ENCODE data around the gene PPP1R17. TPM values are rescaled to one million over a fixed set of nuclear protein-coding genes. Genes with fewer than 3 reads are reported as not detected.

Gene PPP1R17
- total and polyA plus RNA-seq, 2 of the 13 experiments (the other 11 are each of a cell fraction or from before 2014, with no cell fraction given), result not detected

DNA sequence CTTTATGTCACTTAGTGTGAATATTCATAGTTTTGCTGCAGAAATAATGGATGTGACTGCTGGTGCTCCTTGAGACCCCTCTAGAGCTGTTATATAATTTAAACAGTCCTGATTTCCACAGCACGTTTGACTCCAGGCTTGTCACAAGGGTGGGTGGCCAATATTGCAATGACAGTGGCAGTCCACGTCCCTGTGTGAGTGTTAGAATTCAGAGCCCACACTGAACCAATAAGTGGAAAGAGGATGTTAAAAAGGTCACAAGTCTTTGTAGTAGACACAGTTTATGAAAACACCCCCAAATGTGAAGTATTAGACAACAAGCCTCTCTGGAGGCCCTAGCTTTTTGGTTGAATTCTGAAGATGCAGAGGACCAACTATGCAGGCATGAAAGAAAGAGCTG lies 2.0 kb downstream of the PPP1R17 start:
- ChIA-PET POLR2A (no interaction called here), CTCF (ENCODE audit: low intra/inter-chr PET ratio, low total read pairs) (no interaction called here)
- WGBS (ENCODE audit: low lambda C conversion rate), result 0% methylated on average over 2 of the region's 2 CpGs
- Histone ChIP-seq H3K9me3 (ENCODE audit: low read length) (no peaks in the 10 kb centered on the region), H3K36me3 (replicated peaks in 1 of 2; ENCODE audit: control insufficient read depth in 1 of 2, insufficient read depth in 2 of 2, low read length in 2 of 2) (no peaks in the 10 kb centered on the region), H3K79me2 (ENCODE audit: insufficient read depth, low read length) (no peaks in the 10 kb centered on the region), H3K4me2 (ENCODE audit: low read depth, low read length) (no peak overlapping the region), H4K20me1 (ENCODE audit: insufficient read depth, low read length) (no peaks in the 10 kb centered on the region), H3K4me3 (replicated peaks in 1 of 3; ENCODE audit: insufficient read depth in 1 of 3, low read depth in 2 of 3, low read length in 3 of 3) (no peak overlapping the region), H2AFZ (ENCODE audit: low read length) (no peak overlapping the region), H3K9ac (ENCODE audit: insufficient read depth, low read depth, low read length) (no peak overlapping the region), H3K27ac (ENCODE audit: extremely low read length, insufficient read depth, low read length) (no peak overlapping the region), H3K27me3 (ENCODE audit: control insufficient read depth in 1 of 2, insufficient read depth in 2 of 2, low read length in 2 of 2) (peaks cover 0 to 6% of the 10 kb centered on the region in 2 experiments; a peak in 1 of 5 replicates), H3K4me1 (ENCODE audit: insufficient read depth, low read length) (no peaks in the 10 kb centered on the region)
- no TSS peak for BruUV-seq (replicated peaks)
- TF ChIP-seq SPEN (CRISPR knock-in tag; IDR thresholded peaks at IDR 0.05; ENCODE audit: low read depth) (no peak), TSC22D2 (CRISPR knock-in tag; IDR thresholded peaks at IDR 0.05; ENCODE audit: borderline replicate concordance) (no peak), SOX5 (CRISPR knock-in tag; IDR thresholded peaks at IDR 0.05; ENCODE audit: borderline replicate concordance) (no peak), CREB1 (IDR thresholded peaks at IDR 0.05) (no peak), CREB1 (CRISPR knock-in tag; IDR thresholded peaks at IDR 0.05) (no peak)
- intact Hi-C loops (cut with micrococcal nuclease; ENCODE audit: unreplicated experiment), result no loop called here
- in situ Hi-C loops (cut with HindIII; ENCODE audit: extremely low pct_ligation_motif_present, low pct_unique_long_range_greater_than_20kb), result no loop called here
- no peak for FAIRE-seq
- ATAC-seq, result no peak
- DNase-seq (ENCODE audit: low spot score), result no peak

DNA sequence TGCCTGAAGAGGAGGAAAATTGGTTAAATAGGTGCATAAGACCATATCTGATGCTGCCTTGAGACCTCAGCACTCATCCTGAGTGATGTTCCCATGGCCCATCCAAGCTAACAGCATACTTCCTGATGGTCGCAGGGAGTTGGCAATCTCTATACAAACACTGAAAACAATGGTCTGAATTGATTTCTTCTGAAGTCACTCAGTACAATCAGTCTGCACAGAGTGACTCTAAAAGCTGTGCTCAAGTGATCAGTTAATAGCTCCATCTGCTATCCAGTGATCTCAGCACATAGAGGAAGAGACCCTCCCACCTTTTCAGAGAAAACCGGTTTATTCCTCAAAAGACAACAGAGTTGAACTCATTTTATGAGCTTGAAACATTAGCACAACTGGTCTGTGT lies 3.9 kb downstream of the PPP1R17 start:
- intact Hi-C loops (cut with micrococcal nuclease; ENCODE audit: unreplicated experiment), result no loop called here
- Histone ChIP-seq H3K4me2 (ENCODE audit: low read depth, low read length) (no peak overlapping the region), H3K36me3 (replicated peaks in 1 of 2; ENCODE audit: control insufficient read depth in 1 of 2, insufficient read depth in 2 of 2, low read length in 2 of 2) (no peaks in the 10 kb centered on the region), H4K20me1 (ENCODE audit: insufficient read depth, low read length) (no peaks in the 10 kb centered on the region), H3K27ac (ENCODE audit: extremely low read length, insufficient read depth, low read length) (no peak overlapping the region), H3K79me2 (ENCODE audit: insufficient read depth, low read length) (no peaks in the 10 kb centered on the region), H3K4me3 (replicated peaks in 1 of 3; ENCODE audit: insufficient read depth in 1 of 3, low read depth in 2 of 3, low read length in 3 of 3) (no peak overlapping the region), H3K9me3 (ENCODE audit: low read length) (no peaks in the 10 kb centered on the region), H3K9ac (ENCODE audit: insufficient read depth, low read depth, low read length) (no peak overlapping the region), H2AFZ (ENCODE audit: low read length) (no peak overlapping the region), H3K4me1 (ENCODE audit: insufficient read depth, low read length) (no peaks in the 10 kb centered on the region), H3K27me3 (ENCODE audit: control insufficient read depth in 1 of 2, insufficient read depth in 2 of 2, low read length in 2 of 2) (peaks cover 0 to 6% of the 10 kb centered on the region in 2 experiments; a peak in 1 of 5 replicates)
- ChIA-PET CTCF (ENCODE audit: low intra/inter-chr PET ratio, low total read pairs) (no interaction called here), POLR2A (no interaction called here)
- no peak for FAIRE-seq
- WGBS (ENCODE audit: low lambda C conversion rate), result 8% methylated on average over 2 of the region's 2 CpGs
- no peak for DNase-seq (ENCODE audit: low spot score)
- BruUV-seq (replicated peaks), result no TSS peak
- in situ Hi-C loops (cut with HindIII; ENCODE audit: extremely low pct_ligation_motif_present, low pct_unique_long_range_greater_than_20kb), result no loop called here
- ATAC-seq, result no peak
- no peak for TF ChIP-seq POLR2G (IDR thresholded peaks at IDR 0.05; ENCODE audit: low read depth, low read length)
- TF ChIP-seq, protein P1, sequence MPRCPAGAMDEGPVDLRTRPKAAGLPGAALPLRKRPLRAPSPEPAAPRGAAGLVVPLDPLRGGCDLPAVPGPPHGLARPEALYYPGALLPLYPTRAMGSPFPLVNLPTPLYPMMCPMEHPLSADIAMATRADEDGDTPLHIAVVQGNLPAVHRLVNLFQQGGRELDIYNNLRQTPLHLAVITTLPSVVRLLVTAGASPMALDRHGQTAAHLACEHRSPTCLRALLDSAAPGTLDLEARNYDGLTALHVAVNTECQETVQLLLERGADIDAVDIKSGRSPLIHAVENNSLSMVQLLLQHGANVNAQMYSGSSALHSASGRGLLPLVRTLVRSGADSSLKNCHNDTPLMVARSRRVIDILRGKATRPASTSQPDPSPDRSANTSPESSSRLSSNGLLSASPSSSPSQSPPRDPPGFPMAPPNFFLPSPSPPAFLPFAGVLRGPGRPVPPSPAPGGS (CRISPR knock-in tag; IDR thresholded peaks at IDR 0.05), result no peak
- no peak for TF ChIP-seq TMF1 (CRISPR knock-in tag; IDR thresholded peaks at IDR 0.05; ENCODE audit: low read depth)
- TF ChIP-seq ZNF446 (CRISPR knock-in tag; IDR thresholded peaks at IDR 0.05), result no peak
- TF ChIP-seq, protein P2, sequence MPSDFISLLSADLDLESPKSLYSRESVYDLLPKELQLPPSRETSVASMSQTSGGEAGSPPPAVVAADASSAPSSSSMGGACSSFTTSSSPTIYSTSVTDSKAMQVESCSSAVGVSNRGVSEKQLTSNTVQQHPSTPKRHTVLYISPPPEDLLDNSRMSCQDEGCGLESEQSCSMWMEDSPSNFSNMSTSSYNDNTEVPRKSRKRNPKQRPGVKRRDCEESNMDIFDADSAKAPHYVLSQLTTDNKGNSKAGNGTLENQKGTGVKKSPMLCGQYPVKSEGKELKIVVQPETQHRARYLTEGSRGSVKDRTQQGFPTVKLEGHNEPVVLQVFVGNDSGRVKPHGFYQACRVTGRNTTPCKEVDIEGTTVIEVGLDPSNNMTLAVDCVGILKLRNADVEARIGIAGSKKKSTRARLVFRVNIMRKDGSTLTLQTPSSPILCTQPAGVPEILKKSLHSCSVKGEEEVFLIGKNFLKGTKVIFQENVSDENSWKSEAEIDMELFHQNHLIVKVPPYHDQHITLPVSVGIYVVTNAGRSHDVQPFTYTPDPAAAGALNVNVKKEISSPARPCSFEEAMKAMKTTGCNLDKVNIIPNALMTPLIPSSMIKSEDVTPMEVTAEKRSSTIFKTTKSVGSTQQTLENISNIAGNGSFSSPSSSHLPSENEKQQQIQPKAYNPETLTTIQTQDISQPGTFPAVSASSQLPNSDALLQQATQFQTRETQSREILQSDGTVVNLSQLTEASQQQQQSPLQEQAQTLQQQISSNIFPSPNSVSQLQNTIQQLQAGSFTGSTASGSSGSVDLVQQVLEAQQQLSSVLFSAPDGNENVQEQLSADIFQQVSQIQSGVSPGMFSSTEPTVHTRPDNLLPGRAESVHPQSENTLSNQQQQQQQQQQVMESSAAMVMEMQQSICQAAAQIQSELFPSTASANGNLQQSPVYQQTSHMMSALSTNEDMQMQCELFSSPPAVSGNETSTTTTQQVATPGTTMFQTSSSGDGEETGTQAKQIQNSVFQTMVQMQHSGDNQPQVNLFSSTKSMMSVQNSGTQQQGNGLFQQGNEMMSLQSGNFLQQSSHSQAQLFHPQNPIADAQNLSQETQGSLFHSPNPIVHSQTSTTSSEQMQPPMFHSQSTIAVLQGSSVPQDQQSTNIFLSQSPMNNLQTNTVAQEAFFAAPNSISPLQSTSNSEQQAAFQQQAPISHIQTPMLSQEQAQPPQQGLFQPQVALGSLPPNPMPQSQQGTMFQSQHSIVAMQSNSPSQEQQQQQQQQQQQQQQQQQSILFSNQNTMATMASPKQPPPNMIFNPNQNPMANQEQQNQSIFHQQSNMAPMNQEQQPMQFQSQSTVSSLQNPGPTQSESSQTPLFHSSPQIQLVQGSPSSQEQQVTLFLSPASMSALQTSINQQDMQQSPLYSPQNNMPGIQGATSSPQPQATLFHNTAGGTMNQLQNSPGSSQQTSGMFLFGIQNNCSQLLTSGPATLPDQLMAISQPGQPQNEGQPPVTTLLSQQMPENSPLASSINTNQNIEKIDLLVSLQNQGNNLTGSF (CRISPR knock-in tag; IDR thresholded peaks at IDR 0.05), result no peak
- TF ChIP-seq, protein P3, sequence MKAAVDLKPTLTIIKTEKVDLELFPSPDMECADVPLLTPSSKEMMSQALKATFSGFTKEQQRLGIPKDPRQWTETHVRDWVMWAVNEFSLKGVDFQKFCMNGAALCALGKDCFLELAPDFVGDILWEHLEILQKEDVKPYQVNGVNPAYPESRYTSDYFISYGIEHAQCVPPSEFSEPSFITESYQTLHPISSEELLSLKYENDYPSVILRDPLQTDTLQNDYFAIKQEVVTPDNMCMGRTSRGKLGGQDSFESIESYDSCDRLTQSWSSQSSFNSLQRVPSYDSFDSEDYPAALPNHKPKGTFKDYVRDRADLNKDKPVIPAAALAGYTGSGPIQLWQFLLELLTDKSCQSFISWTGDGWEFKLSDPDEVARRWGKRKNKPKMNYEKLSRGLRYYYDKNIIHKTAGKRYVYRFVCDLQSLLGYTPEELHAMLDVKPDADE (CRISPR knock-in tag; IDR thresholded peaks at IDR 0.05), result no peak
- TF ChIP-seq EZH2 (conservative IDR thresholded peaks at IDR 0.05; ENCODE audit: low read depth, low read length), result no peak
- TF ChIP-seq TSC22D2 (CRISPR knock-in tag; IDR thresholded peaks at IDR 0.05; ENCODE audit: borderline replicate concordance), result no peak
